Measurements from ENCODE around the gene EPHA6.

- no peak for TF ChIP-seq EP300 (IDR thresholded peaks at IDR 0.05; ENCODE audit: low read depth)
- TF ChIP-seq, protein P1, sequence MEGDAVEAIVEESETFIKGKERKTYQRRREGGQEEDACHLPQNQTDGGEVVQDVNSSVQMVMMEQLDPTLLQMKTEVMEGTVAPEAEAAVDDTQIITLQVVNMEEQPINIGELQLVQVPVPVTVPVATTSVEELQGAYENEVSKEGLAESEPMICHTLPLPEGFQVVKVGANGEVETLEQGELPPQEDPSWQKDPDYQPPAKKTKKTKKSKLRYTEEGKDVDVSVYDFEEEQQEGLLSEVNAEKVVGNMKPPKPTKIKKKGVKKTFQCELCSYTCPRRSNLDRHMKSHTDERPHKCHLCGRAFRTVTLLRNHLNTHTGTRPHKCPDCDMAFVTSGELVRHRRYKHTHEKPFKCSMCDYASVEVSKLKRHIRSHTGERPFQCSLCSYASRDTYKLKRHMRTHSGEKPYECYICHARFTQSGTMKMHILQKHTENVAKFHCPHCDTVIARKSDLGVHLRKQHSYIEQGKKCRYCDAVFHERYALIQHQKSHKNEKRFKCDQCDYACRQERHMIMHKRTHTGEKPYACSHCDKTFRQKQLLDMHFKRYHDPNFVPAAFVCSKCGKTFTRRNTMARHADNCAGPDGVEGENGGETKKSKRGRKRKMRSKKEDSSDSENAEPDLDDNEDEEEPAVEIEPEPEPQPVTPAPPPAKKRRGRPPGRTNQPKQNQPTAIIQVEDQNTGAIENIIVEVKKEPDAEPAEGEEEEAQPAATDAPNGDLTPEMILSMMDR (IDR thresholded peaks at IDR 0.05) = no peak
These were observed 491.8 kb downstream of the EPHA6 start for GRCh38 chr3:97306226-97306625.

Measured in transverse colon (tissue), 3 donors.